Prostate gland (tissue), 2 donors: ENCODE data around the gene YIF1A.

Source experiments
- POLR2A ChIP-seq: fragments of 450-650 bp; IDR thresholded peaks from one replicate; pipeline ENCODE4 v1.6.1; 2016; ENCODE audit warnings: antibody characterized with exemption, mild to moderate bottlenecking
- POLR2AphosphoS5 ChIP-seq: sonication (generic); formaldehyde crosslinking; IDR thresholded peaks from one replicate; pipeline ENCODE4 v1.6.1; 2017; ENCODE audit warnings: antibody characterized with exemption
- TF ChIP-seq, protein P1 (sequence below), 4 experiments: fragments of 200-600 bp in 2 of 4; fragments of 450-650 bp in 2 of 4; sonication (generic) in 2 of 4; IDR thresholded peaks; 1 replicate in 3 of 4; 2 replicates in 1 of 4; pipeline ENCODE4 v1.5.1; 2016 to 2019; ENCODE audit warnings: antibody characterized with exemption in 4 of 4, mild to moderate bottlenecking in 2 of 4, moderate library complexity in 2 of 4

- TF ChIP-seq, protein P1, sequence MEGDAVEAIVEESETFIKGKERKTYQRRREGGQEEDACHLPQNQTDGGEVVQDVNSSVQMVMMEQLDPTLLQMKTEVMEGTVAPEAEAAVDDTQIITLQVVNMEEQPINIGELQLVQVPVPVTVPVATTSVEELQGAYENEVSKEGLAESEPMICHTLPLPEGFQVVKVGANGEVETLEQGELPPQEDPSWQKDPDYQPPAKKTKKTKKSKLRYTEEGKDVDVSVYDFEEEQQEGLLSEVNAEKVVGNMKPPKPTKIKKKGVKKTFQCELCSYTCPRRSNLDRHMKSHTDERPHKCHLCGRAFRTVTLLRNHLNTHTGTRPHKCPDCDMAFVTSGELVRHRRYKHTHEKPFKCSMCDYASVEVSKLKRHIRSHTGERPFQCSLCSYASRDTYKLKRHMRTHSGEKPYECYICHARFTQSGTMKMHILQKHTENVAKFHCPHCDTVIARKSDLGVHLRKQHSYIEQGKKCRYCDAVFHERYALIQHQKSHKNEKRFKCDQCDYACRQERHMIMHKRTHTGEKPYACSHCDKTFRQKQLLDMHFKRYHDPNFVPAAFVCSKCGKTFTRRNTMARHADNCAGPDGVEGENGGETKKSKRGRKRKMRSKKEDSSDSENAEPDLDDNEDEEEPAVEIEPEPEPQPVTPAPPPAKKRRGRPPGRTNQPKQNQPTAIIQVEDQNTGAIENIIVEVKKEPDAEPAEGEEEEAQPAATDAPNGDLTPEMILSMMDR (IDR thresholded peaks at IDR 0.05): peak in 1 of 4 experiments; percentile 33
- TF ChIP-seq POLR2A (peak; percentile 30), POLR2AphosphoS5 (peak; percentile 69)
These were observed 21.3 kb downstream of the YIF1A start for GRCh38 chr11:66267379-66268243.
